Fibroblast of mammary gland (primary cell): ENCODE data around the gene CHRNA9.

Experiments used
- DNase-seq: peaks from one replicate; pipeline ENCODE4 v3.0.0-alpha.2; 2010; ENCODE audit warnings: low read depth
- H3K4me3 ChIP-seq: 2 replicates; pipeline ENCODE4 v1.5.1; 2011; ENCODE audit warnings: low read depth, mild to moderate bottlenecking, low read length, moderate library complexity; ENCODE audit not compliant: control insufficient read depth
- TF ChIP-seq, protein P1 (sequence below): conservative IDR thresholded peaks from 2 replicates; pipeline ENCODE4 v1.5.1; 2011; ENCODE audit warnings: low read depth, low read length, inconsistent platforms; ENCODE audit not compliant: control insufficient read depth, insufficient read depth

The CHRNA9 gene

DNA sequence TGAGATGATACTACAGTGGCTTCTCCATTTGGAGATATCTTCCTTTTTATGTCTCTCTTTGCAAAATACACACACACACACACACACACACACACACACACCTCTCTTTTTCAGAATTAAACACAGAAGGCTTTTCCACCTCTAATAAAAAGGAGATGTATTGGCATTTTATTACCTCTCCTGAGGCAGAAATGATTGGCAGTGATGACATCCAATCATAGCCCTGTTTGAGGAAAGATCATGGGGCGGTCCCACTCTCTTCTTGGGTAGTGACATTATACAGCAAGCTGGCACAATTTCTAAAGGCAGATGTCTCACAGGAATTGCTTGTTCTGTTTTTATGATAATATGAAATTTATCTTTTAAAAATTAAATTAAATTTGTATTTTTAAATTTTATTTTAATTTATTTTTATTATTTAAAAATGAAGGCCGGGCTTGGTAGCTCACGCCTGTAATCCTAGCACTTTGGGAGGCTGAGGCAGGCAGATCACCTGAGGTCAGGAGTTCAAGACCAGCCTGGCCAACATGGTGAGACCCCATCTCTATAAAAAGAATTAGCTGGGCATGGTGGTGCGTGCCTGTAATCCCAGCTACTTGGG, 15.6 kb downstream of the CHRNA9 start:
- H3K4me3 ChIP-seq: no peak overlapping the region
- DNase-seq: peak; percentile 25
- TF ChIP-seq, protein P1, sequence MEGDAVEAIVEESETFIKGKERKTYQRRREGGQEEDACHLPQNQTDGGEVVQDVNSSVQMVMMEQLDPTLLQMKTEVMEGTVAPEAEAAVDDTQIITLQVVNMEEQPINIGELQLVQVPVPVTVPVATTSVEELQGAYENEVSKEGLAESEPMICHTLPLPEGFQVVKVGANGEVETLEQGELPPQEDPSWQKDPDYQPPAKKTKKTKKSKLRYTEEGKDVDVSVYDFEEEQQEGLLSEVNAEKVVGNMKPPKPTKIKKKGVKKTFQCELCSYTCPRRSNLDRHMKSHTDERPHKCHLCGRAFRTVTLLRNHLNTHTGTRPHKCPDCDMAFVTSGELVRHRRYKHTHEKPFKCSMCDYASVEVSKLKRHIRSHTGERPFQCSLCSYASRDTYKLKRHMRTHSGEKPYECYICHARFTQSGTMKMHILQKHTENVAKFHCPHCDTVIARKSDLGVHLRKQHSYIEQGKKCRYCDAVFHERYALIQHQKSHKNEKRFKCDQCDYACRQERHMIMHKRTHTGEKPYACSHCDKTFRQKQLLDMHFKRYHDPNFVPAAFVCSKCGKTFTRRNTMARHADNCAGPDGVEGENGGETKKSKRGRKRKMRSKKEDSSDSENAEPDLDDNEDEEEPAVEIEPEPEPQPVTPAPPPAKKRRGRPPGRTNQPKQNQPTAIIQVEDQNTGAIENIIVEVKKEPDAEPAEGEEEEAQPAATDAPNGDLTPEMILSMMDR: no peak

DNA sequence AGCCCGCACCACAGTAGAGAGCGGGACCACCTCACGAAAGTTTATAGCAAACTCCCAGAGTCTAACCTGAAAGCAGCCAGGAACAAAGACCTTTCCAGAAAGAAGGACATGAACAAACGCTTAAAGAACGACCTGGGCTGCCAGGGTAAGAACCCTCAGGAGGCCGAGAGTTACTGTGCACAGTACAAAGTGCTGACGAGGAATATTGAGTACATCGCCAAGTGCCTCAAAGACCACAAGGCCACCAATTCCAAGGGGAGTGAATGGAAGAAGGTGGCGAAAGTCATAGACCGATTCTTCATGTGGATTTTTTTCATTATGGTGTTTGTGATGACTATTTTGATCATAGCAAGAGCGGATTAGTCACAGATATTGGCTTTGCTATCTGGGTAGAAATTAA, 19.0 kb downstream of the CHRNA9 start:
- TF ChIP-seq, protein P1: no peak
- no peak for DNase-seq

DNA sequence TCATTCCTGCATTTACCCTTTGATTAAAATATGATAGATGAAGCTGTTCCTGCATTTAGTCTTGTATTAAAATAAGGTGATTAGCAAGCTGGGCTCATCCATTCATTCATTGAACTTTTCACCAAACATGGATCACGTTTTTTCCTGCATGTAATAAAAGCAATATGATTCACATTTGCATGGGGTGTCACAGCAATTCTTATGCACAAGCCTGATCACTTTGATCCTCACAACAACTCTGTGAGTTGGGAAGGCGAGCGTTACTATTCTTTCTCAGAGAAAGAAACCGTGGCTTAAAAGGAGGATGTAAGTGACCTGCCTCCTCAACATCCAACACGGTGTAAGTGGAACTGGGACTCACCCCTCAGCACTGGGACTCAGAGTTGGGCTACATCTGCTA, 20.0 kb downstream of the CHRNA9 start:
- no peak overlapping the region for H3K4me3 ChIP-seq
- DNase-seq: no peak
- TF ChIP-seq, protein P1: no peak

More for the DNA sequence above, 19.0 kb downstream of the CHRNA9 start:
- H3K4me3 ChIP-seq: no peak overlapping the region

DNA sequence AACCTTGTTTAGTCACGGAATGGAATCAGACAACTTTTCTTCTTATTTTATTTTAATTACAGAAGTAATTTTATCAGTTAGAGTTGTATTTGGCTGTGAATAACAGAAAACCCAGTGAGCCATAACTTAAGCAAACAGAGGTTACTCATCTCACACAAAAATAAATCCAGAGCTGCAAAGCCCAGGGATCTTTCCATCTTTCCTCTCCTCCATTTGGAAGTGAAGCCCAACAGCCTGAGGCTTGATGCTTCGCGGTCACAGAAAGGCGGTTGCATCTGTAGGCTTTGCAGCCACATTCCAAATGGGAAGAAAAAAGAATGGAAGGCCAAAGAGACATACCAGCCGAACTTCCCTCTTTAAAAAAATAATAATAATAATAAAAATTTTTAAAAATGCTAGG, 22.6 kb downstream of the CHRNA9 start:
- H3K4me3 ChIP-seq: no peak overlapping the region
- TF ChIP-seq, protein P1: no peak
- DNase-seq: no peak

DNA sequence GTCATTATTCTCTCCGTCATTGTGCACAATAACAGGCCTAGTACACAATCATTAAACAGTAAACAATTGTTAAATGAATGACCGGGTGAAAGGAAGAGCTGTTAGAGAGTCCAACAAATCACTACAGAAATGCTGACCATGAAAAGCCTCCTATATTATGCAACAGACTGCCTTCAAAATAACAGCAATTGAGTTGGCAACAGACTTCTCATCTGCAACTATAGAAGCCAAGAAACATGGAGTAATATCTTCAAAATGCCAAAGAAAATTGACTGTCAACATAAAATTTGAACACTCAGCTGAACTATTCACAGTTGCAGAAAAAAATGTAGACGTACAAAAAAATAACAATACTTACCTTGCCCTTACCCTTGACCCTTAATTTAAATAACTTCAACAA, 26.2 kb downstream of the CHRNA9 start:
- no peak overlapping the region for H3K4me3 ChIP-seq
- TF ChIP-seq, protein P1: no peak
- no peak for DNase-seq

DNA sequence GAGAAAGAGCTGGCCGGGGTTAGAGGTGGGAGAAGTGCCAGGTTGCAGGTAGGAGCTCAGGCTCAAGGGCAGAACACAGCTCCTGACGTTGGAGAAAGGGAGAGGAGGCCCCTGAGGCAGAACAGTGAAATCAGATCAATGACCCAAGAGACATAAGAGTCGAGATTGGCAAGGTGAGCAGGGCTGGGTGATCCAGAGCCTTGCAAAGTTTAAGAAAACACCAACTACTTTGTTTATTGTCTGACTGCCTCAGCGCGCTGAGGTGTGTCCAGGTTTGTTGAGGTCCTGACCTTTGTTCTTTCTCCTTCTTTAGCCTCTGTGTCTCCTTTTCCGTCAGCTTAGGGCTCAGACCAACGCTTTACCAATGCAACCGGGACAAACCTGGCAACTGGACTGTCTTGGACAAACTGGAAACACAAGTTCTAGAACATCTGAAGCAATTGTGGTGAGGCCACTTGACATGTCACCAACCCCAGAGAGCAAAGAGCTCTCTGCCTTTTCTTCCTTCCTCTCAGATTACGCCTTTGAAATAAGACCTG, 28.3 kb downstream of the CHRNA9 start:
- H3K4me3 ChIP-seq: no peak overlapping the region
- TF ChIP-seq, protein P1: no peak
- DNase-seq: no peak
